Lower leg skin (tissue), 4 donors: ENCODE data around the gene CLDN19. TPM values are rescaled to one million over a fixed set of nuclear protein-coding genes. Genes with fewer than 3 reads are reported as not detected.

Experiments
- DNase-seq, 2 donors: peaks; one replicate each; pipeline ENCODE4 v3.0.0-alpha.2; 2019; ENCODE audit warnings: low spot score in 2 of 2
- H3K4me3 ChIP-seq: fragments of 200-600 bp; sonication (generic); 2 replicates; pipeline ENCODE4 v1.5.1; 2017; ENCODE audit warnings: mild to moderate bottlenecking, low read depth; ENCODE audit not compliant: poor library complexity, severe bottlenecking
- POLR2A ChIP-seq, 2 donors: fragments of 450-650 bp; IDR thresholded peaks; one replicate each; pipeline ENCODE4 v1.6.1; 2016 to 2017; ENCODE audit warnings: antibody characterized with exemption in 2 of 2, mild to moderate bottlenecking in 1 of 2, moderate library complexity in 1 of 2
- WGBS, 2 donors: methylation state at CpG; one replicate each; pipeline ENCODE4 v1.1.5; 2018; 5-methylcytosine and 5-hydroxymethylcytosine counted together
- intact Hi-C: fragments of 100-400 bp; cut with DNase I; formaldehyde crosslinking; loops from one replicate; pipeline ENCODE4 v1.15.0; 2023; ENCODE audit warnings: low total_unique reads
- total RNA-seq, 4 donors: library from RNA; depleted of rRNA; stranded (reverse); fragments of >200 nt; gene quantifications; one replicate each; pipeline ENCODE4 v1.1.0, GENCODE V29; 2016
- TF ChIP-seq, protein P1 (sequence below), 3 donors: fragments of 450-650 bp; IDR thresholded peaks; one replicate each; pipeline ENCODE4 v1.5.1; 2016; ENCODE audit warnings: antibody characterized with exemption in 3 of 3, mild to moderate bottlenecking in 3 of 3, moderate library complexity in 2 of 3

CLDN19 gene
- total RNA-seq, 4 donors from 2014 or later, result 0.12 to 1.2 (median 0.18) TPM

DNA sequence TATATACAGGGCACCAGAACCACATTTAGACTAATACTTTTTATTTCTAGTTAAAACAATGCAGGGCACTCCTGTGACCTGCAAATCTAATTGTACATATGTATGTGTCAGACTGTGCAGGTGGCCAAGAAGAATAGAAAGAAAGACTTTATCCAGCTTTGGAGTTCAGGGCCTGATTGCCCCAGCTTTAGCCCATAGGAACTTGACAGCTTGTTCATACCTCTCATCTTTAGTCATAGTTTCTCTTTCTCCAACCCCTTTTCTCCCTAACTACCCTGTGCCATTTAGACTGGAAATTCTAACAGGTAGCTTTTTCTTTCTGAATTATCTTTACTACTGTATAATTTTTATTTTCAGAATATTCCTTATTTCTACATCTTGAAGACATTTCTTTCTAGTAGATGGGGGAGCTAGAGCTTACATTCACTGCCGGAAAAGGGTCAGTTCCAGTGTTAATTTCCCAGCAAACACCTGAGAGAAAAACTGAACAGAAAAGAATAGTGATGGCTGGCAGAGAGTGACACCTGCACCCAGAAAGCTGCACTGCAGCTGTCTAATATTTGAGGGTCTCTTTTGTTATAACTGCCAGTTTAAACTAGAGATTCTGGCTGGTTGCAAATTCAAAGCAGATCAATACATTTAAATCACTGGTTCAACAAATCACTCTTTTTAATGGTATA, 49.4 kb downstream of the CLDN19 start:
- H3K4me3 ChIP-seq, result no peak overlapping the region
- DNase-seq, result no peak
- WGBS, 2 donors, result 81 to 83% methylated on average over 1 of the region's 1 CpG
- TF ChIP-seq, protein P1, sequence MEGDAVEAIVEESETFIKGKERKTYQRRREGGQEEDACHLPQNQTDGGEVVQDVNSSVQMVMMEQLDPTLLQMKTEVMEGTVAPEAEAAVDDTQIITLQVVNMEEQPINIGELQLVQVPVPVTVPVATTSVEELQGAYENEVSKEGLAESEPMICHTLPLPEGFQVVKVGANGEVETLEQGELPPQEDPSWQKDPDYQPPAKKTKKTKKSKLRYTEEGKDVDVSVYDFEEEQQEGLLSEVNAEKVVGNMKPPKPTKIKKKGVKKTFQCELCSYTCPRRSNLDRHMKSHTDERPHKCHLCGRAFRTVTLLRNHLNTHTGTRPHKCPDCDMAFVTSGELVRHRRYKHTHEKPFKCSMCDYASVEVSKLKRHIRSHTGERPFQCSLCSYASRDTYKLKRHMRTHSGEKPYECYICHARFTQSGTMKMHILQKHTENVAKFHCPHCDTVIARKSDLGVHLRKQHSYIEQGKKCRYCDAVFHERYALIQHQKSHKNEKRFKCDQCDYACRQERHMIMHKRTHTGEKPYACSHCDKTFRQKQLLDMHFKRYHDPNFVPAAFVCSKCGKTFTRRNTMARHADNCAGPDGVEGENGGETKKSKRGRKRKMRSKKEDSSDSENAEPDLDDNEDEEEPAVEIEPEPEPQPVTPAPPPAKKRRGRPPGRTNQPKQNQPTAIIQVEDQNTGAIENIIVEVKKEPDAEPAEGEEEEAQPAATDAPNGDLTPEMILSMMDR (IDR thresholded peaks at IDR 0.05), result no peak
- TF ChIP-seq POLR2A (IDR thresholded peaks at IDR 0.05), result no peak
- intact Hi-C loops, result no loop called here

DNA sequence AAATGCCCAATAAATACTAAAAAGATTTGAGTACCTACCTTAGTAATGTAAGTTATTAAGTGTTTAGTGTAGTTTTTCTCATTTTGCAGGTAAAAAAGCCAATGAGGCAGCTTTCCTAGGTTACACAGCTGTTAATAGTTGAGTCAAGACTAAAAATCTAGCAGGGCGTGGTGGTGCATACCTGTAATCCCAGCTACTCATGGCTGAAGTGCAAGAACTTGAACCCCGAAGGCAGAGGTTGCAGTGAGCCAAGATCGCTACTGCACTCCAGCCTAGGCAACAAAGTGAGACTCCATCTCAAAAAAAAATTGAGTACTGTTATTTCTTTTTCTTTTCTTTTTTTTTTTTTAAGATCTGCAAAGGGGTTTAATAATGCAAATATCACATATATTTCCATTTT, 50.1 kb downstream of the CLDN19 start:
- no peak for TF ChIP-seq POLR2A (IDR thresholded peaks at IDR 0.05)
- TF ChIP-seq, protein P1 (IDR thresholded peaks at IDR 0.05), result no peak
- intact Hi-C loops, result no loop called here
- no peak overlapping the region for H3K4me3 ChIP-seq
- no peak for DNase-seq
- 58 to 77% methylated on average over 3 of the region's 3 CpGs for WGBS, 2 donors

DNA sequence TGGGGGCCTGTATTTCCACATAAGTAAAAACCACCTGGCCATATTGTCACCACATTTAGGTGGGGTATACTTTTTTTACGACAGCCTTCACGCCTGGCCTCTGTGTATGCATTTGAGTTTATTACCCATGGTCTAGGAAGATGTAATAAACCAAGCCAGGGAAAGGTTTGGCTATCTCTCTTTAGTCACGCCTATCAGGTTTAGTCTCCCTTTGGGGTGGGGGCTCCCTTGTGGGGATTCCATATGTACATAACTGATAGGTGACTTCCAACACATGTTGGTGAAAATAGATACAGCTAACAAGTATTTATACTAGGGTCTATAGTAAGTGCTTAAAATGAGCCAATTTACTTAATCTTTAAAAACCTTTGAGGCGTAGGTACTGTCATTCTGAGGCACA, 53.6 kb downstream of the CLDN19 start:
- 71 to 77% methylated on average over 4 of the region's 4 CpGs for WGBS, 2 donors
- no peak for DNase-seq

DNA sequence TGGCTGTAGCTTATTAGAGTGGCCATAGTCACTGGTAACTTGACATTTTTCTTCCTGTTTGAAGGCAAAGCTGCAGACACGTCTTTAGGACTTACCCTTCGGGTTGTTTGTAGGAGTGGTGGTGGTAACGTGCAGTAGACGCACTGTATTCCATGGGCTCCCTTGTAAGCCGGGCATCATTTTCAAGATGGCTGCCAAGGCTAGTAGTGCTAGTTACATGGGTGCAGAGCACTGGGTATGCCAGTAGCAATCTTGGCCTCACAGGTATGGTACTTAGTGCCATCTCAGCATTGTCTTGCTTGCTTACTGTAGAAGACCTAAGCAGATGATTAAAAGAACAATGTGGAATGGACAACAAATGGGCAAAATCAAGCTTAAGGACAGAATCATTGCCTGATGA, 55.9 kb downstream of the CLDN19 start:
- TF ChIP-seq POLR2A (IDR thresholded peaks at IDR 0.05), result no peak
- TF ChIP-seq, protein P1 (IDR thresholded peaks at IDR 0.05), result no peak
- no peak for DNase-seq
- WGBS, 2 donors, result 25 to 33% methylated on average over 5 of the region's 5 CpGs
- intact Hi-C loops, result no loop called here
- no peak overlapping the region for H3K4me3 ChIP-seq

More for the DNA sequence above, 53.6 kb downstream of the CLDN19 start:
- intact Hi-C loops, result no loop called here
- TF ChIP-seq POLR2A (IDR thresholded peaks at IDR 0.05), result no peak
- H3K4me3 ChIP-seq, result no peak overlapping the region

Other genes starting within 250 kb of the CLDN19 start
- 10 to 100 TPM; 16.2 to 25.7 (median 20.5) TPM for gene PPIH, start 81.8 kb downstream of the CLDN19 start, total RNA-seq
- gene YBX1, start 57.8 kb downstream of the CLDN19 start, total RNA-seq, result 100 to 1,000 TPM; 227 to 358 (median 293) TPM
- 10 to 100 TPM in 3 of 4 donors, 1 to 10 TPM in 1; 9.4 to 26.8 (median 13.5) TPM for gene P3H1, start 26.8 kb upstream of the CLDN19 start, total RNA-seq
- 1 to 10 TPM; 2.5 to 6.7 (median 3.6) TPM for gene C1orf50, start 27.0 kb upstream of the CLDN19 start, total RNA-seq
- gene TMEM269, start 44.8 kb upstream of the CLDN19 start, total RNA-seq, result under 1 TPM in 3 of 4 donors, not detected in 1; 0.08 to 0.22 (median 0.13) TPM
- gene ERMAP, start 76.9 kb upstream of the CLDN19 start, total RNA-seq, result 10 to 100 TPM in 1 of 4 donors, 1 to 10 TPM in 3; 8.0 to 11.5 (median 9.3) TPM
- gene SVBP, start 77.2 kb upstream of the CLDN19 start, total RNA-seq, result 10 to 100 TPM; 11.2 to 18.1 (median 14.1) TPM
- gene ZNF691, start 106.4 kb upstream of the CLDN19 start, total RNA-seq, result 10 to 100 TPM in 2 of 4 donors, 1 to 10 TPM in 2; 7.6 to 11.6 (median 9.9) TPM
- 1,000 to 10,000 TPM in 2 of 4 donors, 100 to 1,000 TPM in 2; 488 to 2,308 (median 910) TPM for gene SLC2A1, start 218.6 kb upstream of the CLDN19 start, total RNA-seq